GM21786 (cell line): Measurements from ENCODE around the gene MACF1.
A peak's percentile ranks its signal among the peaks of the same experiment; 100 is the strongest.
"Not testable (repeated sequence)": the region's sequence is repeated elsewhere in the genome, so short reads cannot be mapped to it uniquely, and the experiment has no call there.

Source experiments
- ATAC-seq: cut with Tn5 transposase; IDR thresholded peaks from one replicate; pipeline ENCODE4 v1.9.1; 2021; ENCODE audit not compliant: unreplicated experiment

The MACF1 gene, protein sequence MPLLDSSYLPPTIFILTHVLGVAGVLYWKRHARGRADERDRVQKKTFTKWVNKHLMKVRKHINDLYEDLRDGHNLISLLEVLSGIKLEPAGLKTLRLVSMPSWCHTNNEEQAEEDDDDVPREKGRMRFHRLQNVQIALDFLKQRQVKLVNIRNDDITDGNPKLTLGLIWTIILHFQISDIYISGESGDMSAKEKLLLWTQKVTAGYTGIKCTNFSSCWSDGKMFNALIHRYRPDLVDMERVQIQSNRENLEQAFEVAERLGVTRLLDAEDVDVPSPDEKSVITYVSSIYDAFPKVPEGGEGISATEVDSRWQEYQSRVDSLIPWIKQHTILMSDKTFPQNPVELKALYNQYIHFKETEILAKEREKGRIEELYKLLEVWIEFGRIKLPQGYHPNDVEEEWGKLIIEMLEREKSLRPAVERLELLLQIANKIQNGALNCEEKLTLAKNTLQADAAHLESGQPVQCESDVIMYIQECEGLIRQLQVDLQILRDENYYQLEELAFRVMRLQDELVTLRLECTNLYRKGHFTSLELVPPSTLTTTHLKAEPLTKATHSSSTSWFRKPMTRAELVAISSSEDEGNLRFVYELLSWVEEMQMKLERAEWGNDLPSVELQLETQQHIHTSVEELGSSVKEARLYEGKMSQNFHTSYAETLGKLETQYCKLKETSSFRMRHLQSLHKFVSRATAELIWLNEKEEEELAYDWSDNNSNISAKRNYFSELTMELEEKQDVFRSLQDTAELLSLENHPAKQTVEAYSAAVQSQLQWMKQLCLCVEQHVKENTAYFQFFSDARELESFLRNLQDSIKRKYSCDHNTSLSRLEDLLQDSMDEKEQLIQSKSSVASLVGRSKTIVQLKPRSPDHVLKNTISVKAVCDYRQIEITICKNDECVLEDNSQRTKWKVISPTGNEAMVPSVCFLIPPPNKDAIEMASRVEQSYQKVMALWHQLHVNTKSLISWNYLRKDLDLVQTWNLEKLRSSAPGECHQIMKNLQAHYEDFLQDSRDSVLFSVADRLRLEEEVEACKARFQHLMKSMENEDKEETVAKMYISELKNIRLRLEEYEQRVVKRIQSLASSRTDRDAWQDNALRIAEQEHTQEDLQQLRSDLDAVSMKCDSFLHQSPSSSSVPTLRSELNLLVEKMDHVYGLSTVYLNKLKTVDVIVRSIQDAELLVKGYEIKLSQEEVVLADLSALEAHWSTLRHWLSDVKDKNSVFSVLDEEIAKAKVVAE (N-terminal part only)

GRCh38 chr1:39204441-39205081, at the start of gene MACF1:
TSS of gene MACF1 (plus strand) at chr1:39204695. CDS start at chr1:39205023, 328 bp downstream.
- ATAC-seq = peak; percentile 37

DNA sequence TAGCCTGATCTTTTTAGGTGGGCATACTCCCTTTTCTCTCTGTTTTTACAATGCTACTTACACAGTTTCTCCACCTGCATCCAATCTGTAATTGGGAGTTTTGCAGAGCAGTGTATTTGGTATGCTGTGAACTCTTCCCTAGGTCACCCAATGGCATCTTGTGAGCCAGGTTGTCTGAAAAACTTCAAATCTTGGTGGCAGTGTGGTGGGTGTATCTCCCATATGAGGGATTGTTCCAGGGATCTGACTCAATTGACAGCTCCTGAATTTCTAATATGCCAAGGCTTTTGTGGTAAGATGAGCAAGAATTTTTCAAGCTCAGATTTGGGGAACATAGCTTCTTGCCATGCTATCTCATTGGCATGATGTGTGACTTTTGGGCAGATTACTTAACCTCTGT, 47.2 kb upstream of the MACF1 start:
- ATAC-seq = no peak

- no peak for ATAC-seq
Measured at GRCh38 chr1:39158327-39159086, 46.0 kb upstream of the MACF1 start.

DNA sequence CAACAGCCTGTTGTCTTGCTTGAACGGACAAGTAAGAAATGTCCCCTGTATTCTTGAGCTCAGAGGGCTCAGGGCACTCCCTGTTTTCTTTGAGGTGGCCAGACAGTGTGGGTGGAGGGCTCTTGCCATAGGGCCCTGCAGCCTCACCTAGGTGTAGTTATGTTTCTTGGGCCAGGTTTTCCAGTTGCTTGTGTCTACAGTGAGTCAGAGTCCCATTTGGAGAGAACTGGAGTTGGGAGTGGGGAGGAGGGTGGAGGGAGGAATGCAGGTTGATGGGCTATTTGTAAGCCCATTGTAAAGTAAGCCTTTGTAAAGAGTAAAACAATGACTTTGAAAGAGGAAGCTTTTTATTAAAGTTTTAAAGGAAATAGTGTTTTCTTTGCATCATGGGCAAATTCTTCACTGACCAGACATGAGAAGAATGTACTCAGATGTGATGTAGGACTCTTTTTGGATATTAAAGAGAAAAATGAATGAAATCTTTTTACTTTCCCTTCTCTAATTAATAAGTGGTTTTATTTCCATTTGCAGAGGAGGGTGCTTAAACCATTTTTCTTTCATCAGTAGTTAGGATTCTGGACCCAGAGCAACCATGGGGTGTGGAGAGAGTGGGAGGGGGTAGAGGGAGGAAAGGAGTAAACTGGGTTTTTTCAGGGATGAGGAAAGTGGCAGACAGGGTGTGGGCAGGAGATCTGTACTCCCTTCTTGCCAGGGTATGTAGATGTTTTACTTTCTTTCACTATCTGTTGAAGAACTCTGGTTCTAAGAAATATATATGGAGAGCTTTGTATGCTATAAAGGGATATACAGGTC, 45.1 kb upstream of the MACF1 start:
- ATAC-seq = no peak

GRCh38 chr1:39160703-39161102, 43.8 kb upstream of the MACF1 start:
- ATAC-seq = no peak

- ATAC-seq = not testable (repeated sequence)
Measured at GRCh38 chr1:39161811-39162210, 42.7 kb upstream of the MACF1 start.

DNA sequence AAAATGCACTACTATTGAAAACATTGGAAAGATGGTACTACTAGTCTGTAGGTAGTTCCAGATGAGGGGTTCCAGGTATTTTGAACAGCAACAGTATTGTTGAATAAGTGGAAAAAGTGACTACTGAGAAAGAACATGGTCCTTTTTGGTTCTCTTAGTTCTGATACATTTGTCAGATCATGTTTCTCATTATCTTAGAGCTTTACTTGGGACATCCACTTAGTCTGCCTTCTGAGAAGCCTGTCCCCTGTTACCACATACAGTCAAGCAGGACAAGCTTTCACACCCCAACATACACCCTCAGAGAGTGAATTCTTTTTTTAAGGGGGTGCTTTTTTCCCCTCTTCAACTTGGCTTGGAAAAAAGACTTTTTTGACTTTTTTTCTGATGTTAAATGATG, 41.0 kb upstream of the MACF1 start:
- ATAC-seq = no peak

DNA sequence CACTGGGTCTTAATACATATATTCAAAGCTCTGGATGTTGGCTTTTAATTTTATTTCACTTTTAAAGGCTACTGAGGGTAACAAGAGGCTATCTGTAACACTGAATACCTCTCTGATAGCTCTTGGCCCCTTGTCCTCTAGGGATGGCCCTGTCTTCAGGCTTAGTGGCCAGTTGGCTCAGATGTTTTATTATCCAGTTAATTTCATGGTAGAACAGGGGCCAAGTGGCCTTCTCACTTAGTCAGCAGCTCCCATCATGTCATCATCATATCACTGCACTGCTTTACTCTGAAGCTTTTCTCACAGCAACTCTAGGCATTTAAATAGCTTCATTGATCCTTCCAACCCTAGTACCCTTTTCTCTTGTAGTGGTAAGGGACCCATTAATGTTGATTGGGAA, 40.2 kb upstream of the MACF1 start:
- no peak for ATAC-seq

DNA sequence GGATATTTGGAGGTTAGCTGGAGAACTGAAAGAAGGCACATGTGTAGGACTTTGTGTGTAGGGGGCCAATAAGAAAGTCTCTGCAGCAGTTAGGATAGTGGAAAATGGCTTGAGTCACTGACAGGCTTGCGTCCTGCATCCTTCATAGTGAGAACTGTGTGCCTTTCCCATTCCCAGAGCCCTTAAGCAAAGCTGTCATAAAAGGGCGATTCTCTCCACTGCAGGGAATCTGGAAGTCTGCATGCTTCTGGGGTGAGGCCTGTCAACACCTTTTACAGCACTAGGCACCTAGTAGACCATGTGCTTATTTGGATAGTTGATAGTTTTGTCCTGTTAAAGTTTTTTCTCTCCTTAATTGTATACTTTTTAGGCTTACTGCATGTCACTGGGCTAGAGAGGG, 39.4 kb upstream of the MACF1 start:
- no peak for ATAC-seq

DNA sequence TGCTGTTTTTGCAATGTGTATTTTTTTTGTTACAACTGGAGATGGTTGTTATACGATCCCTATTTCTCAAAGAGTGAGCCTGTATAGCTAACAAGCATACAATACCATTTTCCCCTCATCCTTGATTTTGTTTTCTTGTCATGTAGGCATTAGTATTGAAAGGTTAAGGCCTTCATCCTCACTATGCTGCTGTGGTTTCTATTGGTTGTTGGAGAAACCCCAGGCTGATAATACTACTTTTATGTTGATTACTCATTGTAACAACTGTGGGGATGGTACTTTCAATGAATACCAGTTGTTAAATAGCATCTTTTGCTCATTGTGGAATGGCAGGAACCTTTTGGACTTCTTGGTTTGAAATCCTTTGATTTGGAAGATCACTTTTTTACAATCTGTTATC, 39.0 kb upstream of the MACF1 start:
- ATAC-seq = no peak

- no peak for ATAC-seq
Measured at GRCh38 chr1:39167632-39168209, 36.8 kb upstream of the MACF1 start.

DNA sequence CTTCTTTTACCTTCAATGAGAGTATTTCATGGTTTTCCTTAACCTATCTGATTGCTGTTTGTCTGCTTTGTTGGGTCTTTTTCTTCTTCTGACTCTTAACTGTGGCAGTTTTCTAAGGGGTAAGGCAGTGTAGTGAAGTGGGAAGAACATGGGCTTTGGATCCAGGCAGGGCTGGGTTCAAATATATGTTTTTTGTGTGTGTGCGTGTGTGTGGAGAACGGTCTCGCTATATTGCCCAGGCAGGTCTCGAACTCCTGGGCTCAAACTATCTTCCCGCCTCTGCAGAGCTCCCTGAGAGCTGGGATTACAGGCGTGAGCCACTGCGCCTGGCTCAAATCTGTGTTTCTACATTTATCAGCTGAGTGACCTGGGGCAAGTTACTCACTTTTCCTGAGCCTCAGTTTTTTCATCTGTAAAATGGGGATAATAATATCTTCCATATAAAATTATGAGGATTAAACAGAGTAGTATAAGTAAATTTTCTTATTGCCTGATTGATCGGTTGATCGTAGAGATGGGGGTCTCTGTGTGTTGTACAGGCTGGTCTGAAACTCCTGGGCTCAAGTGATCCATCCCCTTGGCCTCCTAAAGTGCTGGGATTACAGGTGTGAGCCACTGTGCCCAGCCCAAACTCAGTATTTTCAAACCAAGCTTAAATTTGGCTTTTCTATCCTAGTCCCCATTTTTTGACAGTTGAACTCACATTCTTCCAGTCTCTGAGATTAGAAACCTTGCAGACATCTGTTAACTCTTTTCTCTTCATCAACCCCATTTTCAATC, 36.0 kb upstream of the MACF1 start:
- no peak for ATAC-seq

- ATAC-seq = no peak
Measured at GRCh38 chr1:39170731-39171667, 33.5 kb upstream of the MACF1 start.

- ATAC-seq = no peak
Measured at GRCh38 chr1:39173119-39173994, 31.1 kb upstream of the MACF1 start.

DNA sequence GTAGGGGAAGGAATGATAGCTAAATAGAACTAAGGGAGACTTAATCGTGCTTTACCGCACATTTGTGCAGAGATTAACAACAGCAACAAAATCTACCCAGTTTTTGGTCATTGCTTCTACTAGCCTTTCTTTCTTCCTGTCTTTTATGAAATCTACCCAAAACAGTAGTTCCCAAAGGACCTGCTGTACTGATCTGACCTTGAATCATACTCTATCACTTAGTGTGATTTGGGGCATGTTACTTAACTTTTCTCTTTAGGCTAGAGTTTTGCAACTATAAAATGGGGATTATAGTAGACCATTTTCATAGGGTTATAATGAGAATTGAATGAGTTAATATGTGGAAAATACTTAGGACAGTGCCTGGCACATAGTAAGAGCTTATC, 30.5 kb upstream of the MACF1 start:
- ATAC-seq = no peak

- no peak for ATAC-seq
Measured at GRCh38 chr1:39174390-39175081, 30.0 kb upstream of the MACF1 start.
